Retinal pigment epithelial cell (primary cell): ENCODE data around the gene PSD2.

Experiments used
- DNase-seq: peaks from one replicate; pipeline ENCODE4 v3.0.0-alpha.2; 2010; ENCODE audit warnings: low read depth
- H3K4me3 ChIP-seq: 2 replicates; pipeline ENCODE4 v1.5.1; 2011; ENCODE audit warnings: mild to moderate bottlenecking, low read length, control low read depth, moderate library complexity
- CTCF ChIP-seq: conservative IDR thresholded peaks from 2 replicates; pipeline ENCODE4 v1.5.1; 2011; ENCODE audit warnings: low read depth, low read length, control low read depth, inconsistent platforms

The PSD2 gene

GRCh38 chr5:139845846-139846681 lies 50.5 kb downstream of the PSD2 start:
- no peak for TF ChIP-seq CTCF
- H3K4me3 ChIP-seq: no peak overlapping the region
- DNase-seq: no peak

GRCh38 chr5:139847091-139847490 lies 51.5 kb downstream of the PSD2 start:
- TF ChIP-seq CTCF: no peak
- no peak overlapping the region for H3K4me3 ChIP-seq
- DNase-seq: no peak

GRCh38 chr5:139847790-139848507 lies 52.3 kb downstream of the PSD2 start:
- H3K4me3 ChIP-seq: no peak overlapping the region
- DNase-seq: no peak
- no peak for TF ChIP-seq CTCF

GRCh38 chr5:139848508-139849100 lies 53.0 kb downstream of the PSD2 start:
- H3K4me3 ChIP-seq: peak overlapping the region; percentile 19
- no peak for DNase-seq
- no peak for TF ChIP-seq CTCF

GRCh38 chr5:139849501-139849900 lies 53.9 kb downstream of the PSD2 start:
- no peak for DNase-seq
- TF ChIP-seq CTCF: no peak
- H3K4me3 ChIP-seq: no peak overlapping the region

GRCh38 chr5:139849942-139850341 lies 54.3 kb downstream of the PSD2 start:
- no peak for TF ChIP-seq CTCF
- no peak for DNase-seq
- H3K4me3 ChIP-seq: no peak overlapping the region
